SH-SY5Y (cell line): ENCODE measurements around the gene SLC38A10.

ENCODE experiments used
- GATA2 ChIP-seq: IDR thresholded peaks from 2 replicates; pipeline ENCODE4 v1.6.1; 2011; ENCODE audit warnings: mild to moderate bottlenecking, low read depth, low read length
- GATA3 ChIP-seq: IDR thresholded peaks from 2 replicates; pipeline ENCODE4 v1.6.1; 2011; ENCODE audit warnings: low read depth, mild to moderate bottlenecking, low read length, moderate library complexity

DNA sequence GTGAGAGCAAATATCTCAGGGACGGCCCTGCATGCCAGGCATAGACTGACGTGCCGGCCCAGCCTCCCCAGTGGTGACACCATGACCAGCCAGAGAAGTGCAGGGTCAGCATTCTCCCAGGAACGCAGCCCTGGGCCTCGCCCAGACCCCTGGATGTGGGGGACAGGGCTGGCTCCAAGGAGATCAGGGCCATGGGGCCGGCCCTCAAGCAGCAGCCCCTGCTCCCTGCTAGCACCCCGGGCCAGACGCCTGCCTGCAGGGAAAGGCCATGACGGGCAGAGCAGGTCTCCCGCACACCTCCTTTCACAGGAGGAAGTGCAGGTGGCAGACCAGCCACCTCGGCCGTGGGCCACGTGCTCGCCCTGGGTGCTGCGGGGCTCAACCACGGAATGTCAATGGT lies 46.5 kb downstream of the SLC38A10 start:
- TF ChIP-seq GATA2, result no peak
- TF ChIP-seq GATA3, result no peak
